ENCODE measurements around the gene P2RX7.

DNA sequence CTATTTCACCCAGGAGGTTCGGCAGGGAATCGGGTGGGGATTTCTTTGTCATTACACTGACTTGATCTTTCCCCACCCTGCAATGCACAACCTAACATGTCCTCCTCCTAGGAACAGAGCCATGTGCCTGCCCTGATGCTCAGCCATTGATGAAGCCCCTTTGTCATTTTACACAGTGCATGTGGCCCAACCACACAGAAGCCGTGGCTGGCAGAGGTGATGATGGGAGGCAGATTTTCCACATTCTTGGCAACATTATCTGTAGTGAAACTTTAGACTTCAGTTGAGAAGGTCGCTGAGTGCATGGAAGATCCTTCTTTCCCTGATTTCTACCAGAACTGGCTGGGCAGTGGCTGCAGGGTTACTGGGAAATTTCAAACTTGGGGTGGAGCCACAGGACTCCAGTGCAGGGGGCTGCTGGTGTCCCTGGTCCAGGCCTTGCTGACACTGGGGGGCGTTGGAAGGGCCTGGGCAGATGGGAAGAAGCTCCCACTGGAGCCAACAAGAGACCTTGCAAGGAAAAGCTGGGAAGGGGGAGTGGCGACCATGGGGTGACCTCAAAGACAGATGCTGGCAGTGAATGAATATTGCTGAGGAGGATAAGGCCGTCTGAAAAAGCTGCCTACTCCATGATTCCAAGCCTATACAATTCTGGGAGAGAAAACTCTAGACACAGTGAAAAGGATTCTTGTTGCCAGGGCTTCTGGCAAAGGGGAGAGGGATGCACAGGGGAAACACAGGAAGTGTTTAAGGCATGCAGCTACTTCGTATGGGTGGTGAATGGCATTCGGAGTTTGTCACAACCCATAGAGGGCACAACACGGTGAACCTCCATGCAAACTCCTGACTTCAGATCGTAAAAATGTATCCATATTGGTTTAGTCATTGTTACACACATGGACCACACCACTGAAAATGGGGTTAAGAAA is 41.8 kb upstream of the P2RX7 start:
- TF ChIP-seq CTCF (IDR thresholded peaks at IDR 0.05; ENCODE audit: extremely low read depth in 1 of 2, insufficient read depth in 1 of 2, low read depth in 1 of 2, low read length in 2 of 2) (no peak), POLR2AphosphoS5 (IDR thresholded peaks at IDR 0.05; ENCODE audit: insufficient read depth, low read depth, low read length) (no peak), MAX (IDR thresholded peaks at IDR 0.05; ENCODE audit: insufficient read depth, insufficient read length) (no peak), POLR2A (IDR thresholded peaks at IDR 0.05; ENCODE audit: low read depth, low read length) (no peak), EZH2 (IDR thresholded peaks at IDR 0.05; ENCODE audit: borderline replicate concordance, low read depth, low read length, severe bottlenecking) (no peak), JUN (IDR thresholded peaks at IDR 0.05; ENCODE audit: borderline replicate concordance, insufficient read depth, insufficient read length, low read depth) (no peak), FOS (IDR thresholded peaks at IDR 0.05; ENCODE audit: borderline replicate concordance, insufficient read depth, low read length) (no peak)

Data from endothelial cell of umbilical vein (primary cell).